ENCODE measurements around the gene PRR23E.

The PRR23E gene

DNA sequence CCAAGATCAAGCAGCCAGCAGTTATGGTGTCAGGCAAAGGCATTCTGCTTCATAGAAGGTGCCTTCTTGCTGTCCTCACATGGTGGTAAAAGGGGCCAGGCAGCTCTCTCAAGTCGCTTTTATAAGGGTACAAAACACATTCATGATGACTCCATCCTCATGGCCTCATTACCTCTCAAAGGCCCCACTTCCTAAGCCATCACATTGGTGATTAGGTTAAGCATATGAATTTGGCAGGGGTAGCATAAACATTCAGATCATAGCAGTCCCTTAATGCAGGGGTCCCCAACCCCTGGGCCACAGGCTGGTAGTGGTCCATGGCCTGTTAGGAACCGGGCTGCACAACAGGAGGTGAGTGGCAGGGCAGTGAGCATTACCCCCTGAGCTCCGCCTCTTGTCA lies 42.8 kb downstream of the PRR23E start:
- no peak for DNase-seq

DNA sequence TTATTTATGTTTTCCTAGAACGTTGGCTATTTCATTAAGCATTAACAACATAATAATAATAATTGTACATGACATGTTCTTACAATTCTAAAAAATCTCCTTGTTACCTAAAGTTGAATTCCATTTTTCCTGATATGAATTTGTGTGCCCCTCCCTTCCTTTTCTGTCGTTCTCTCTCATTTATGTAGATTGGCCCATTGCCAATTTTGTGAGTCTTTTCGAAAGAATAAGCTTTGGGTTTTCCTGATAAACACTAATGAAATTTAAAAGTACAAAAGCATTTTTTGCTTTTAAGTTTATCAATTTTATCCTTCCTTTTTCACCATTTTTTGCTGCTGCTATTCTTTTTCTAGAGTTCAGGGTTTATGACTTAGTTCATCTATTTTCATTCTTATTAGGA lies 44.9 kb downstream of the PRR23E start:
- DNase-seq: no peak

DNA sequence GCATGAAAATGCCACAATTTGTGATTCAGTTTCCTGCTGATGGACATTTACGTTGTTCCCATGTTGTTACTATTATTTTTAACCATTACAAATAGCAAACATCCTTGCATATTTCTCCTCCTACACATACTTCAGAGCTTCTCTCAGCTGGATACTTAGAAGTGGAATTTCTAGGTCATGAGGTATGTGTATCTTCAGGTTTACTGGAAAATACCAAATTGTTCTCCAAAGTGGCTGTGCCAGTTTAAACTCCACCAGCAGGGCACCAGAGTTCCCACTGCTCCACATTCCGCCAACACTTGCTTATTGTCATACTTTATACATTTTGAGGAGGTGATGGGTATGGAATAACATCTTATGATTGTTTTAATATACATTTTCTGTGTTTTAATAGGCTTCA lies 45.7 kb downstream of the PRR23E start:
- DNase-seq: no peak

DNA sequence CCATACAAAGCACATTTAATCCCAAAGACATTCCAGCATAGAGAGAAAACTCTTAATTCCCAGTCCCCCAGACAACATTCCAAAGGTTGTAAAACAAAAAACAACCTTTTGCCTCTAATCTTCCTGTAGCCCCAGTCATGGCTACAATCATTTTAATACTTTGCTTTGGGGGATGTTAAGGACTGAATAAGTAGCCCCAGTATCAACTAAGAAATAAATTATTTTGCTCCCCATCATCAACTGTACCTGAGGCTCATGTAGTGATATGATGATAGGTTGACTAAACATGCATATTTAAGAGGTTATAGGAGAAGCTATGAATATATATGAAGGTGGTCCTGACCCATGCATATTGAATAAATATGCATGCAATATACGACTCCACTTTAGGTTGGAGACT lies 54.4 kb downstream of the PRR23E start:
- no peak for DNase-seq

Measured in hippocampal formation (tissue), 2 donors.